NCI-H2171 treated with DMSO at 0.1 percent for 48 hours (cell line): Measurements from ENCODE around the gene LETM1.

Experiments used
- DNase-seq: peaks from one replicate; lab custom pipeline; 2025; lab: John Stamatoyannopoulos, UW

The LETM1 gene

DNA sequence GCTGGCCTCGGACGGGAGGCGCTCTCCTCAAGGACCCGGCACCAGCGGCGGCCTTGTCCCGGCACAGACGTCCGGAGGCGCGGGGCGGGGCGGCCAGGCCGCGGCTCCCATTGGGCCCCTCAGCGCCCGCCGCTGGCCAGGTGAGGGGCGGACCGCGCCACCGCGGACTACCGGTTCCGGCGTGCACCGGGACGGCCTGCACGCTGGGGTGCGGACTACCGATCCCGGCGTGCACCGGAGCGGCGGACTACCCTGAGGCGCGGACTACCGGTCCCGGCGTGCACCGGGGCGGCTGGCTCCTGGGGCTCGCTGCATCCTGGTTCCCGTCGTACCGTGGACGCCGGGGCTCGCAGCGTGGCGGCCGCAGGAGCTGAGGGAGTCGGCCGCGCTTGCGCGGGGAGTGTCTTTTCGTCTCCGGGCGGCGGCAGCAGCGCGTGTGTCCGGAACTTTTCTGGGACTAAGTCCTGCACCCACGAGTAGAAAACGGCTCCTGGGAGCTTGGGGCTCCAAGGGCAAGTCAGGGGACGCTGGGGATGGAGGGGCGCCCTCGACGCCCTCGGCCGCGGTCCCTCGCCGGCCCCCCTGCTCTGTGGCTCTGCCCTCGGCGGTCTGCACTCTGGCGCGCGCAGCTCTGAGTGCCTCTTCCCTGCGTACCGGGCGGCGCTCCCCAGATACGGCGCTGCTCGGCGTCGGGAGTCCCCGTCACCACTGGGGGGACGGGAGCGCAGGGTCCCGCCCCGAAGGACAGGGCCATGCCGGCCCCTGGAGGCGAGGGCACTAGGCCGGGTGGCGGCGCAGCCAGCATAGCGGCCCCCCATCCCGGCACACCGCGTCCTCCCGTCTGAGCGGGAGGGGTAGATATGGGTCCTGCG lies at the start of gene LETM1:
TSS of gene LETM1 (minus strand) at position 86 of the 872 bp plus-strand sequence. CDS start 206 bp downstream, outside the sequence.
- DNase-seq, result peak; percentile 87

DNA sequence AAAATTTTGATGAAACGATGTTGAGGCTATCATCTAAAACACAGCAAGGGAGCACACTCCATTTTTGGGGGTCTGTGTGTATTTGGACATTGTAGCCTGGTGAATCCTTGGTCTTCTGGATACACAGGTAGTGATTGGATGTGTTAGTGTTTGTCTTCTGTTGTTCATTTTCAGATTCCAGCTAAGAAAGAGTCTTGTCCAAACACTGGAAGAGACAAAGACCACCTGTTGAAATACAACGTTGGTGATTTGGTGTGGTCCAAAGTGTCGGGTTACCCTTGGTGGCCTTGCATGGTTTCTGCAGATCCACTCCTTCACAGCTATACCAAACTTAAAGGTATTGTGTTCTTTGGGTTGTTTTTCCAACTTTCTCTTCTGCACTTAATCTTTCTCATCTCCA lies 48.1 kb upstream of the LETM1 start:
- DNase-seq, result no peak

GRCh38 chr4:1903035-1903434 lies 47.1 kb upstream of the LETM1 start:
- DNase-seq, result no peak

DNA sequence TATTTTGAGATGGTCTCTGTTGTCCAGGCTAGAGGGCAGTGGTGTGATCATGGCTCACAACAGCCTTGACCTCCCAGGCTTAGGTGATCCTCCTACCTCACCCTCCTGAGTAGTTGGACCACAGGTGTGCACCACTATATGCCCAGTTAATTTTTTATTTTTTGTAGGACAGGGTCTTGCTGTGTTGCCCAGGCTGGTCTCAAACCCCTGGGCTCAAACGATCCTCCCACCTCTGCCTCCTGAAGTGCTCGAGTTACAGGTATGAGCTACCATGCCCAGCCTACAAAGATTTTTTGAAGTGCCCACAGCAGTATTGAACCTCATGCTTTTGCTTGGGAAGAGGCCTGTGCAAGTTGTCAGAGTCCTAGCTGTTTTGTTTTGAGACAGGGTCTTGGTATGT lies 46.3 kb upstream of the LETM1 start:
- DNase-seq, result no peak

DNA sequence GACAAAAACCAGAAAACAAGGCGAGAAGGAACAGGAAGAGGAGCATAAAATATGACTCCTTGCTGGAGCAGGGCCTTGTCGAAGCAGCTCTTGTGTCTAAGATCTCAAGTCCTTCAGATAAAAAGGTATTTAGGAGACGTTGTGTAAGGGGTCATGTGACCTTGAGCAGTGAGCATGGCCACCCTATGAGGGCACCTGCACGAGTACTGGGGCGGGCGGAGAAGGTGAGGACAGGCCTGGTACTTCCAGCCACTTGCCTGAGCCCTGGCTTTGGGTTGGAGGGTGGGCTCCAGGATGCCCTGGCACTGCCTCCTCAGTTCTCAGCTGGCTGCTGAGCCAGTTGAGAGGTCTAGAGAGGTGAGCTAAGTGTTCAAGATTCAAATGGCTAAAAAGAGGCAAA lies 45.2 kb upstream of the LETM1 start:
- no peak for DNase-seq

DNA sequence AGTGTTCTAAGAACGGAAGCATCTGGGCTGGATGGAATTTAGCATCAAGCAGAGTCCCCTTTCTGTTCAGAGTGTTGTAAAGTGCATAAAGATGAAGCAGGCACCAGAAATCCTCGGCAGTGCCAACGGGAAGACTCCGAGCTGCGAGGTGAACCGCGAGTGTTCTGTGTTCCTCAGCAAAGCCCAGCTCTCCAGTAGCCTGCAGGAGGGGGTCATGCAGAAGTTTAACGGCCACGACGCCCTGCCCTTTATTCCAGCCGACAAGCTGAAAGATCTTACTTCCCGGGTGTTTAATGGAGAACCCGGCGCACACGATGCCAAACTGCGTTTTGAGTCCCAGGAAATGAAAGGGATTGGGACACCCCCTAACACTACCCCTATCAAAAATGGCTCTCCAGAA lies 44.7 kb upstream of the LETM1 start:
- DNase-seq, result no peak

GRCh38 chr4:1900087-1900433 lies 44.1 kb upstream of the LETM1 start:
- no peak for DNase-seq

DNA sequence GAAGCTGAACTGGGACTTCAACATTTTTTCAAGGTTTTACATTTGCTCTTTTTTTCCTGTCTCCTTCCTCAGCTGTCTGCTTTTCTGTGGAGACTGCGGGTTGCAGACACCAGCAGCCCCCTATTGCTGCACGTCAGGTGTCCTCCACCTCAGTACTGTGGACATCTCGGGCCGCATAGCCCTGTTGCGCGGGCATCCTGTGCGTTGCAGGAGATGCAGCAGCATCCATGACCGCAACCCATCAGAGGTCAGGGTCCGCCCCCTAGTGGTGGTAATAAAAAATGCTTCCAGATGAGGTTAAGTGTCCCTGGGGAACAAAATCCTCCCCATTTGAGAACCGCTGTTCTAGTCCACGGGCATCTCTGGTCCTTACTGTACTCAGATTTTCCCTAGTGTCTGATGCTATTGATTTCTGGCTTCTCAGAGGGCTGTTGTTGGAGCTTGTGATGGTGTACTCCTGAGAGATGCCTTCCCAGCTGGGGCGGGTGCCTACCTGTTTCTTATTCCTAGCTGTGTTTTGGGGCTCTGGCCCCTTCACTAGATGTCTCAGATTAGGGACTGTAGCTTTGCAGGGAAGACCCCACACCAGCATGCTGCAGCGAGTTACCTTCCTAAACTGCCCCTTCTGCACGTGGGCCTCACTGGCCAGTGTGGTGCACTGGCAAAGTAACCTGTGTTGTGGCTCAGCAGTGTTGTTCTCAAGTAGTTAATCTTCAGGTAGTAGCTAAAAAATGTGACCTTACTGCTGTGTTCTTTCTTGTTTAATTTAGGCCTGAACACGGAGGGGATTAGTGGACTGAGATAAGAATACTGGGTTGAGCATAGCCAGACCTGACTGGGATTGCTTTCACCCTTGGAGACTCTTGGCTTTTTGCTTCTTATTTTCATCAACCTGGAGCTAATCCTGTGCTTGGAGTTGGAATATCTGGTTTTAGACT lies 43.5 kb upstream of the LETM1 start:
- DNase-seq, result peak; percentile 66

- no peak for DNase-seq
Measured at GRCh38 chr4:1898681-1899080, 42.7 kb upstream of the LETM1 start.

- DNase-seq, result no peak
Measured at GRCh38 chr4:1898007-1898406, 42.1 kb upstream of the LETM1 start.

GRCh38 chr4:1896658-1896991 lies 40.7 kb upstream of the LETM1 start:
- DNase-seq, result no peak

- DNase-seq, result no peak
Measured at GRCh38 chr4:1895971-1896657, 40.2 kb upstream of the LETM1 start.

- DNase-seq, result no peak
Measured at GRCh38 chr4:1890979-1891570, 35.1 kb upstream of the LETM1 start.

DNA sequence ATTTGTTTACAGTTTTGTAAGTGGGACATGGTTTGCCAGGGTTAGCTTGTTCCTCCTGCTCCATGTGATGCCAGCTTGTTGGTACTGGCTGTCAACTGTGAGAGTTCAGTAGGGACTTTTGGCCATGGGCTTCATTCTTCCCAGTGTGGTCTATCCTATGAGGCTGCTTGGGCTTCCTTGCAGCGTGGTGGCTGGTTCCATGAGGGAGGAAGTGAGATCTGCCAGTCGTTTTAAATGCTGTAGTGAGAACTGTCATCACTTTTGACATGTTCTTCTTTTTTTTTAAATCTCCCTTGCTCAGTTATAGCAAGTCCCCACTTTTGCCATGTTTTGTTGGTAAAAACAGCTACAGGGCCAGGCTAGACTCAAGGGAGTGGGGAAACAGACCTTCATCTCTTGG lies 31.1 kb upstream of the LETM1 start:
- DNase-seq, result no peak

- no peak for DNase-seq
Measured at GRCh38 chr4:1885414-1885813, 29.5 kb upstream of the LETM1 start.

GRCh38 chr4:1883583-1883982 lies 27.6 kb upstream of the LETM1 start:
- peak; percentile 42 for DNase-seq

GRCh38 chr4:1882850-1883271 lies 26.9 kb upstream of the LETM1 start:
- DNase-seq, result no peak

- DNase-seq, result no peak
Measured at GRCh38 chr4:1880332-1880731, 24.4 kb upstream of the LETM1 start.

GRCh38 chr4:1879485-1879884 lies 23.5 kb upstream of the LETM1 start:
- DNase-seq, result no peak

- no peak for DNase-seq
Measured at GRCh38 chr4:1874201-1874600, 18.2 kb upstream of the LETM1 start.

DNA sequence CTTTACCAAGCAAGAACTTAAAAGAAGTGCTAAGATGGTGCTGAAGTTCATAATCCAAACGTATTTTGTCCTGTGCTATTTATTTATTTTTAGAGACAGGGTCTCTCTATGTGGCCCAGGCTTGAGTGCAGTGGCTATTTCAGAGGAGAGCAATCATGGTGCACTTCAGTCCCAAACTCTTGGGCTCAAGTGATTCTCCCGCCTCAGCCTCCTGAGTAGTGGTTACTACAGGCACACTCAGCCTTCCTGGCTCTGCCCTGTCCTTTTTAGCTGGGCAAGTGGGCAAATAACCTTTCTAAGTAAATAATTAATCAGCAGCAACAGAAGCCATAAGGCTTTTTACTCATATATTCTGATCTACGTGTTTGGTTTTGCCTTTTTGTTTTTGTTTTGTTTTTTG lies 17.8 kb upstream of the LETM1 start:
- no peak for DNase-seq

- DNase-seq, result no peak
Measured at GRCh38 chr4:1873291-1873690, 17.3 kb upstream of the LETM1 start.
